Activated CD4-positive, alpha-beta T cell treated with anti-CD3 and anti-CD28 coated beads, Interleukin-2, amount 50 U/mL, for 4 hours (primary cell): Measurements from ENCODE around the gene MAP4K4.

Experiments
- DNase-seq, 2 experiments: peaks; one replicate each; pipeline ENCODE4 v3.0.0-alpha.2; 2020

The MAP4K4 gene

GRCh38 chr2:101693991-101694588 lies 3.4 kb upstream of the MAP4K4 start:
- DNase-seq, result no peak

- no peak for DNase-seq
Observed at GRCh38 chr2:101696272-101697123, 1.0 kb upstream of the MAP4K4 start.

- no peak for DNase-seq
Observed at GRCh38 chr2:101698014-101698843, 722 bp downstream of the MAP4K4 start.

GRCh38 chr2:101698844-101699754 lies 1.6 kb downstream of the MAP4K4 start:
- DNase-seq, result no peak

GRCh38 chr2:101699755-101700461 lies 2.4 kb downstream of the MAP4K4 start:
- DNase-seq, result no peak

GRCh38 chr2:101704046-101704466 lies 6.5 kb downstream of the MAP4K4 start:
- DNase-seq, result no peak

GRCh38 chr2:101704816-101705578 lies 7.5 kb downstream of the MAP4K4 start:
- no peak for DNase-seq

- no peak for DNase-seq
Observed at GRCh38 chr2:101706121-101706818, 8.8 kb downstream of the MAP4K4 start.

GRCh38 chr2:101706819-101707177 lies 9.3 kb downstream of the MAP4K4 start:
- DNase-seq, result no peak

GRCh38 chr2:101710036-101710435 lies 12.5 kb downstream of the MAP4K4 start:
- DNase-seq, result no peak

GRCh38 chr2:101710471-101711318 lies 13.2 kb downstream of the MAP4K4 start:
- DNase-seq, result no peak

GRCh38 chr2:101714118-101714517 lies 16.6 kb downstream of the MAP4K4 start:
- no peak for DNase-seq

GRCh38 chr2:101717071-101717845 lies 19.8 kb downstream of the MAP4K4 start:
- DNase-seq, result peak; percentile 35 to 40

- no peak for DNase-seq
Observed at GRCh38 chr2:101718479-101718878, 21.0 kb downstream of the MAP4K4 start.

- DNase-seq, result no peak
Observed at GRCh38 chr2:101718993-101719571, 21.6 kb downstream of the MAP4K4 start.

- no peak for DNase-seq
Observed at GRCh38 chr2:101720732-101721131, 23.2 kb downstream of the MAP4K4 start.

GRCh38 chr2:101722864-101723263 lies 25.4 kb downstream of the MAP4K4 start:
- DNase-seq, result no peak
